ENCODE data around the gene RIPK4.

GRCh38 chr21:41709166-41709565 is 57.7 kb downstream of the RIPK4 start:
- TF ChIP-seq CTCF (conservative IDR thresholded peaks at IDR 0.05) (no peak), ZFX (IDR thresholded peaks at IDR 0.05) (no peak)
